ENCODE results near the gene DLG5.

- TF ChIP-seq CTCF (IDR thresholded peaks at IDR 0.05) (no peak), POLR2A (IDR thresholded peaks at IDR 0.05) (no peak), EP300 (IDR thresholded peaks at IDR 0.05) (peak in 1 of 4 donors; percentile 4), POLR2AphosphoS5 (IDR thresholded peaks at IDR 0.05) (no peak)
These were observed 48.6 kb upstream of the DLG5 start for GRCh38 chr10:77975086-77975666.
